Kidney epithelial cell (primary cell): ENCODE results near the gene F11. TPM values are rescaled to one million over a fixed set of nuclear protein-coding genes. Genes with fewer than 3 reads are reported as not detected.
"Not testable (repeated sequence)": the region's sequence is repeated elsewhere in the genome, so short reads cannot be mapped to it uniquely, and the experiment has no call there.

ENCODE experiments used
- DNase-seq: peaks from one replicate; pipeline ENCODE4 v3.0.0-alpha.2; 2010; ENCODE audit warnings: low read depth
- H3K27me3 ChIP-seq: 2 replicates; pipeline ENCODE4 v1.6.0; 2011; ENCODE audit warnings: low read length; ENCODE audit not compliant: control insufficient read depth, insufficient read depth
- H3K36me3 ChIP-seq: 2 replicates; pipeline ENCODE4 v1.5.1; 2011; ENCODE audit warnings: low read length; ENCODE audit not compliant: control insufficient read depth, insufficient read depth
- H3K4me3 ChIP-seq: 2 replicates; pipeline ENCODE4 v1.5.1; 2011; ENCODE audit warnings: low read depth, mild to moderate bottlenecking, control low read depth, low read length
- CTCF ChIP-seq: IDR thresholded peaks from 2 replicates; pipeline ENCODE4 v1.5.1; 2011; ENCODE audit warnings: mild to moderate bottlenecking, moderate library complexity, low read length, control low read depth, inconsistent platforms; ENCODE audit not compliant: insufficient read depth, poor library complexity, severe bottlenecking
- total RNA-seq: library from RNA; depleted of rRNA; stranded (reverse); fragments of >200 nt; gene quantifications from 2 replicates; pipeline ENCODE4 v1.2.3, GENCODE V29; 2015

F11 gene
- total RNA-seq, 1 donor from 2014 or later: not detected

DNA sequence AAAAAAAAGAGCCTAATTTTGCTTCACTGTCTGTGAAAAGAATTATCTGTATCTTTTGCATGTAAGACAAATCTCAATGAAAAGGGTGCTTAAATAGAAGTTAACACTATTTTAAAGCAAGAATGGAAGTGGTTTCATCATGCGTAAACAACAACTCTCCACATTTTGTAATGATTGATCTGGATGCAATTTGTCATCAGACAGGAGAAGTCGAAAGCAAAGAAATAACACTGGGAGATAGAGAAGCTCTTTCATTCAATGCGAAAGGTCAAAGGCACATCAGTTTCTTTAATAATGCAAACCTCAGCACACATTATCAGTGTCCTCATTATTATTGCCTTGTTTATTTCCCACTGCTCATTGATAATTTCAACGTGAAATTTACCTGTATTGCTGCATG, 29.9 kb upstream of the F11 start:
- DNase-seq: no peak
- TF ChIP-seq CTCF: no peak
- no peak overlapping the region for H3K4me3 ChIP-seq
- no peaks in the 10 kb centered on the region for H3K36me3 ChIP-seq
- H3K27me3 ChIP-seq: no peaks in the 10 kb centered on the region

DNA sequence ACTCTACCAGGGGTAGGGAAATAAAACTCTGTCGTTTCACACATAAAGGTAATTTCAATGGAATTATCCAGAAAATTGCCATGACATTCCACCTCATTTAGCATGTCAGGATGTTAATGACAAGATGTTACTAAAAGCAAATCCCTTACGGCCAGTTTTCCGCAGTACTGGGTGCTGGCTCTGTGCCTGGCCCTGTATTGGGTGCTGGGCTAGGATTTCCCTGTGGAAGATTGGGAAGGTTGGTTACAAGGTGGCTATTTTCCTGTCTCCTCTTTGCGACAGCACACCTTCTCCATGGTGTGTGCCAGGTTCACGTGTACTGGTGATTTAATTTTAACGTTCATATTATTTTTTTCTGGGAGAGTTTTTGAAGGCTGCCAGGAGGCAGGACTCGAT, 25.5 kb upstream of the F11 start:
- H3K4me3 ChIP-seq: no peak overlapping the region
- no peak for TF ChIP-seq CTCF
- no peaks in the 10 kb centered on the region for H3K36me3 ChIP-seq
- no peak for DNase-seq
- no peaks in the 10 kb centered on the region for H3K27me3 ChIP-seq

- H3K4me3 ChIP-seq: no peak overlapping the region
- H3K27me3 ChIP-seq: no peaks in the 10 kb centered on the region
- TF ChIP-seq CTCF: no peak
- no peaks in the 10 kb centered on the region for H3K36me3 ChIP-seq
- no peak for DNase-seq
Measured at GRCh38 chr4:186240848-186241491, 25.0 kb upstream of the F11 start.

- no peak overlapping the region for H3K4me3 ChIP-seq
- no peak for TF ChIP-seq CTCF
- H3K27me3 ChIP-seq: no peaks in the 10 kb centered on the region
Measured at GRCh38 chr4:186241616-186242015, 24.4 kb upstream of the F11 start.

DNA sequence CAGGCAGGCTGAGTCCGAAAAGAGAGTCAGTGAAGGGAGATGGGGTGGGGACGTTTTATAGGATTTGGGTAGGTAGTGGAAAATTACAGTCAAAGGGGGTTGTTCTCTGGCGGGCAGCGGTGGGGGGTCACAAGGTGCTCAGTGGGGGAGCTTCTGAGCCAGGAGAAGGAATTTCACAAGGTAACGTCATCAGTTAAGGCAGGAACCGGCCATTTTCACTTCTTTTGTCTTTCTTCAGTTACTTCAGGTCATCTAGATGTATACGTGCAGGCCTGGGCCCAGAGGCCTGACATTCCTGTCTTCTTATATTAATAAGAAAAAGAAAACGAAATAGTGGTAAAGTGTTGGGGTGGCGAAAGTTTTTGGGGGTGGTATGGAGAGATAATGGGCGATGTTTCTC, 24.0 kb upstream of the F11 start:
- DNase-seq, H3K4me3 ChIP-seq, H3K27me3 ChIP-seq, H3K36me3 ChIP-seq: not testable (repeated sequence)

More at GRCh38 chr4:186241616-186242015, 24.4 kb upstream of the F11 start:
- H3K36me3 ChIP-seq: no peaks in the 10 kb centered on the region
- no peak for DNase-seq

GRCh38 chr4:186243331-186243730, 22.7 kb upstream of the F11 start:
- DNase-seq: no peak
- TF ChIP-seq CTCF: no peak
- no peak overlapping the region for H3K4me3 ChIP-seq

More at GRCh38 chr4:186243331-186243730, 22.7 kb upstream of the F11 start:
- Histone ChIP-seq H3K27me3 (no peaks in the 10 kb centered on the region), H3K36me3 (no peaks in the 10 kb centered on the region)
